HG02840 (cell line): ENCODE data around the gene STAM.
A peak's percentile ranks its signal among the peaks of the same experiment; 100 is the strongest.

Experiments
- ATAC-seq: cut with Tn5 transposase; IDR thresholded peaks from one replicate; pipeline ENCODE4 v1.9.1; 2021; ENCODE audit warnings: mild to moderate bottlenecking, moderate library complexity, moderate number of reproducible peaks; ENCODE audit not compliant: unreplicated experiment, low FRiP score

Gene STAM

DNA sequence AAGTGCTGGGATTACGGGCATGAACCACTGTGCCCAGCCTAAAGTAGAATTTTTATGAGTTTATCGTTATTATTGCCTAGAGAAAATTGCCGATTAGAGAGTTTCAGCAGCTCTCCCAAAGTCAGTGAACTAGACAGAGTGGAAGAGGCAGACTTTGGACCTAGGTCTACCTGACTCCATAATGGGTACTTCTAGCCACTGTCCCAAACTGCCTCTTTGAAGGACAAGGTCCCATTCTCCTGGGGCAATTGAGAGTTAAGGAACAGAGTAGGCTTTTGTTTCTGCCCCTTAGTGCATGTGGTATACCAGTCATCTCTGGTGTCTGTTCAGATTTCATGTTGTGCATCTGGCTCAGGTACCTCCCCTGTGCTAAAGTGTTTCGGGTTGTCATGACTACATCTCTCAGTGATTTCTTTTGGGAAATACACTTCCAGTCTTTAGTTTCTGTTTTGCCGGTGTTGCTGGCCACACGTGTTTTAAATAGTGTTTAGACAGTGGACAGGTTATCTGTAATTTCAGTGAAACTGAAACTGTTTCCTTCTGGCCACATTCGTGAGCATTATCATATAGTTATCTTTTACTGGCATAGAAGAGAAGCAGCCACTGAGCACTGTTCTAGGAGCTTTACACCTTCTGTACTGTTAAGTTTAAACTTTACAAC is 112.7 kb downstream of the STAM start:
- ATAC-seq: peak; percentile 91

- ATAC-seq: no peak
Measured at GRCh38 chr10:17758200-17758599, 114.2 kb downstream of the STAM start.

DNA sequence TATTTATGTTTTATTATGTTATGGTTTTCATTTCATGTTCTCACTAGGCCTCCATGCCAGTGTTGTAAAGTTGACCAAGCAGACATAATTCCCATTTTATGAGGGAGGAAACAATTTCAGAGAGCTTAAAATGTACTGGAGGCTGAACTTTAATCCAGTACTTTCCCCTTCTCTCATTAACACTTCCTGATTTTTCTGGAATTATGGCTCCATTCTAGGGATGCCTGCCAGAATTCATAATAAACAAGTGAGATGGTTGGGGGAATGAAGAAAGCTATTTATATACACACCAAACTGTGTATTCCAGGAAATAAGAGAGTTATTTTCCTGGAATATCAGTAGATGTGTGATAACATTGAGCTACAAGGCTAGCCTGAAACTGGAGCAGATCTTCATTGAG is 114.9 kb downstream of the STAM start:
- ATAC-seq: no peak

GRCh38 chr10:17764142-17764541 is 120.2 kb downstream of the STAM start:
- no peak for ATAC-seq

DNA sequence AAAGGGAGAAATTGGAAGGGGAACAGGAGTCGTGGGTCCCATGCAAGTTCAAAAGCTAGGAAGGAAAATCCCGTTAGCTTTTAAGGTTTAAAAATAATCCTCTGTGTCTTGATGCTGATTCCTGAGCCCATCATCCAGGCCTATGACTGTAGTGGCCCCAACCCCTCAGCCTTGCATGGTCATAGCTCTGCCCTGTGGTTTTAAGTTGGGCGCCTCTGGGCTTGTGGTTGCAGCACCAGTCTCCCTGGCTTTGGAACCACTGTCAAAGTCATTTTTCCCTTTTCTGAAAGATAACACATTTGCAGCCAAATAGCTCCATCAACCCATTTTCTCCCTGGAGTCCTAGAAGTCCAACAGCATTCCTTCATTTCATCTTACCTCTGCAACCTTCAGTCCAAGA is 121.7 kb downstream of the STAM start:
- no peak for ATAC-seq
